ENCODE data around the gene OR2M4. TPM values are rescaled to one million over a fixed set of nuclear protein-coding genes. Genes with fewer than 3 reads are reported as not detected.
"Not testable (repeated sequence)": the region's sequence is repeated elsewhere in the genome, so short reads cannot be mapped to it uniquely, and the experiment has no call there.

OR2M4 gene, protein sequence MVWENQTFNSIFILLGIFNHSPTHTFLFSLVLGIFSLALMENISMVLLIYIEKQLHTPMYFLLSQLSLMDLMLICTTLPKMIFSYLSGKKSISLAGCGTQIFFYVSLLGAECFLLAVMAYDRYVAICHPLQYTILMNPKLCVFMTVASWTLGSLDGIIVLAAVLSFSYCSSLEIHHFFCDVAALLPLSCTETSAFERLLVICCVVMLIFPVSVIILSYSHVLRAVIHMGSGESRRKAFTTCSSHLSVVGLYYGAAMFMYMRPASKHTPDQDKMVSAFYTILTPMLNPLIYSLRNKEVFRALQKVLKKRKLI
- total RNA-seq, result not detected in 2 replicates
- not detected for polyA plus RNA-seq (2012)

DNA sequence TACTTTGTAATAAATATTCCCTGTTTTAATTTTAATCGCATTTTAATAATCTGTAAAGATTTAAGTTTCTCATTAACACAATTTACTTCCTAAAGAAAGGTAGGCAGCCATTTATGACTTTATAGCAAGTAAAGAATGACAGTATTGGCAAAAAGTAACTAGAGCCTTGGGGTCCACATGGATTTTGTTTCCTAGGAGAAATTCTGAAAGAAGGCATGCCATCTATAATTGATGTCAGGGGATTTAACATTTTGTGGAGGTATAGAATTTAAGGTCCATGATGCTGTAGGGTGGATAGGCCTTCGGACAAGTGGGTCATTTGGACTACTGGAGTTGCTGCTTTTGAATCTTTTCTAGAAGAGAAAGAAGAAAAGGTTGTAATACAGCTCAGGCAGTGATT is at the start of gene OR2M4:
TSS of gene OR2M4 (plus strand) at position 301 of the 400 bp plus-strand sequence. CDS start 7,512 bp downstream, outside the sequence.
- no peak for DNase-seq (ENCODE audit: low read depth)

DNA sequence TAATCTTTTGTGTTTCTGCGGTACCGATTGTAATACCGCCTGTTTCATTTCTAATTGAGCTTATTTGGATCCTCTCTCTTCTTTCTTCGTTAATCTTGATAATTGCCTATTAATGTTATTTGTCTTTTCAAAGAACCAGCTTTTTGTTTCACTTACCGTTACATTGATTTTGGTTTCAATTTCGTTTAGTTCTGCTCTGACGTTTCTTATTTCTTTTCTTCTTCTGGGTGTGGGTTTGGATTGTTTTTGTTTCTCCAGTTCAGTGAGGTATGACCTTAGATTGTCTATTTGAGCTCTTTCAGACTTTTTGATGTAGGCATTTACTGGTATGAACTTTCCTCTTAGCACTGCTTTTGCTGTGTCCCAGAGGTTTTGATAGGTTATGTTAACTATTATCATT is 47.2 kb upstream of the OR2M4 start:
- DNase-seq (ENCODE audit: low read depth), result no peak

DNA sequence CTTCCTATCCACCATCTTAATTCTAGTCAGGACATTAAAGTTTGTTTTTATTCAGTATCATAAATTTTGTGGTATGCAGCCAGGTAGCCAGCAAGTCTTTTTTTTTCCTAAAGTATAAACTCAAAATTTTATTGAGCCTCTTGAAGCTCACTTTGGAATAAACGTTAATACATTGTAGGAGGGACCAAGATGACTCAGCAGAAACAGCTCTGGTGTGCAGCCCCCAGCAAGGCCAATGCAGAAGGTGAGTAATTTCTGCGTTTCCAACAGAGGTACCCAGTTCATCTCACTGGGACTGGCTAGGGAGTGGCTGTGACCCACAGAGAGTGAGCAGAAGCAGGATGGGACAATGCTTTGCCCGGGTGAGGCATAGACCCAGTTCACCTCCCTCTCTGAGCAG is 43.9 kb upstream of the OR2M4 start:
- DNase-seq (ENCODE audit: low read depth), result no peak

DNA sequence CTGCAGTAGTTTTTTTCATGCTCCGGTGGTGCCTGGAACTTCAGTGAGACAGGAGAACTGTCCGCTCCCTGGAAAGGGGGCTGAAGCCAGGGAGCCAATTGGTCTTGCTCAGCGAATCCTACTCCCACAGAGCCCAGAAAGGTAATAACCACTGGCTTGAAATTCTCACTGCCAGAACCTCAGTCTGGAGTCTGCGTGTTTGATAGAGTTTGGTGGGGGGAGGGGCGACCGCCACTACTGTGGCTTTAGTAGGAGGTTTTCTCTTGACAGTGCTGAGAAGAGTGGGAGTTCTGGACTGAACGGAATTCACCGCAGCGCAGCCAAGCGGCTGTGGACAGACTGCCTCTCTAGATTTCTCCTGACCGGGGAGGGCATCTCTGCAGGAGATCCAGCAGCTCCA is 42.2 kb upstream of the OR2M4 start:
- no peak for DNase-seq (ENCODE audit: low read depth)

GRCh38 chr1:248194117-248194516 is 37.1 kb upstream of the OR2M4 start:
- no peak for DNase-seq (ENCODE audit: low read depth)

GRCh38 chr1:248196965-248197364 is 34.3 kb upstream of the OR2M4 start, which contains the start of gene OR2M3:
Gene OR2M3, plus strand, starts transcription at chr1:248197265. Its CDS starts 5,803 bp downstream, at chr1:248203068.
- no peak for DNase-seq (ENCODE audit: low read depth)

GRCh38 chr1:248215880-248216279 is 15.3 kb upstream of the OR2M4 start:
- DNase-seq (ENCODE audit: low read depth), result no peak

GRCh38 chr1:248225537-248225936 is 5.7 kb upstream of the OR2M4 start:
- no peak for DNase-seq (ENCODE audit: low read depth)

DNA sequence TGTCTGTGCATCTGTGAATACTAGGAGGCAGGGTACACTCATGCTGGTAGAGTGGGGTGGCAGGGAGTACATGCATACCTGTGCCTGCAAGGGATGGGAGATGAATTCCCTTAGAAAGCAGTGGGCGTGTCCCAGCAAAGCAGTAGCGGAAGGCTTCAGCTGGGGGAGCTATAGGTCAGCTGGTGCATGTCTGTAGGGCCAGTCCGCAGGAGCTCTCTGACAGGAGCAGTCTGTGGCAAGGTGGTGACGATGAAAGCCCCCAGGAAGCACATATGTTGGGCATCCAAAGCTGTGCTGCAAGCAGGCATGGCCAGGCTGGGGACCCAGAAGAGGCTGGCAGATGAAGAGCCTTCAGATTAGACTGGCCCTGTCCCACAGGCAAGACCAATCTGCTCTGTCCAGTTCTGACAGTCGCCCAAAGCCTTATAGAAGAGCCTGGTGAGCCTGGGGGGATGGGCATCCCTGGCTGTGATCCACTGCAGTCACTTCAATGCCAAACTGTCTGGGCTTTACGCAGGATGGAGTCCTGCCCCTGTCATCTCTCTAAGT is 1.8 kb upstream of the OR2M4 start:
- no peak for DNase-seq (ENCODE audit: low read depth)

DNA sequence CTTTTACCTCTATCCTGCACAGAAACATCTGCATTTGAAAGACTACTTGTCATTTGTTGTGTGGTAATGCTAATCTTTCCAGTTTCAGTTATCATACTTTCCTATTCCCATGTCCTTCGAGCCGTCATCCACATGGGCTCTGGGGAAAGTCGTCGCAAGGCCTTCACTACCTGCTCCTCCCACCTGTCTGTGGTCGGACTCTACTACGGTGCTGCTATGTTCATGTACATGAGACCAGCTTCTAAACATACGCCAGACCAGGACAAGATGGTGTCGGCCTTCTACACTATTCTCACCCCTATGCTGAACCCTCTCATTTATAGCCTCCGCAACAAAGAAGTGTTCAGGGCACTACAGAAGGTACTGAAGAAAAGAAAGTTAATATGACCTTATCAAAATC is 8.3 kb downstream of the OR2M4 start:
- no peak for DNase-seq (ENCODE audit: low read depth)

GRCh38 chr1:248243204-248243603 is 12.0 kb downstream of the OR2M4 start:
- peak; percentile 53 for DNase-seq (ENCODE audit: low read depth)

DNA sequence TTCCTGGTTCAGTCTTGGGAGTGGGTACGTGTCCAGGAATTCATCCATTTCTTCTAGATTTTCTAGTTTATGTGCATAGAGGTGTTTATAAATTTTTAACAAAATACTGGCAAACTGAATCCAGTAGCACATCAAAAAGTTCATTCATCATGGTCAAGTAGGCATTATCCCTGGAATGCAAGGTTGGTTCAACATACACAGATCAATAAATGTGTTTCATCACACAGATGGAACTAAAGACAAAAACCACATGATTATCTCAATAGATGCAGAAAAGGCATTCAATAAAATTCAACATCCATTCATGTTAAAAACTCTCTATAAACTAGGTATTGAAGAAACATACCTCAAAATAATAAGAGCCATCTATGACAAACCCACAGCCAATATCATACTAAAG is 28.1 kb downstream of the OR2M4 start:
- not testable (repeated sequence) for DNase-seq (ENCODE audit: low read depth)

DNA sequence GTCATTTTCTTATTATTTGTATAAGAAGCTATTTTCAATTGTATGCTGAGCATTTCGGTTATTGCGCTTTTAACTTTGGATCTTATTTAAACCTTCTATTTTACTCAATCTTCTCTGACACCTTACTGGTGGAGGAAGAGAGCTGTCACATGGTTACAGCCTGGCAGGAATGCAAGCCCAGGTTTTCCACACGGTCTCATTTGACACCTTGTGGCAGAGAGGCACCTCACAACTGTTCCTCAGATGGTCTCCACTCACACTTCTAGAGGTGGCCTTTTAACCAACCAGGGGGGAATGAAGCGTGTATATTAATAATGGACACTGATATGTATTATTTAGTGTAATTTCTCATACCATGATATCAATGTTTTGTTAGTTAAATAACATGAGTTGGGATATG is 37.0 kb downstream of the OR2M4 start:
- no peak for DNase-seq (ENCODE audit: low read depth)

DNA sequence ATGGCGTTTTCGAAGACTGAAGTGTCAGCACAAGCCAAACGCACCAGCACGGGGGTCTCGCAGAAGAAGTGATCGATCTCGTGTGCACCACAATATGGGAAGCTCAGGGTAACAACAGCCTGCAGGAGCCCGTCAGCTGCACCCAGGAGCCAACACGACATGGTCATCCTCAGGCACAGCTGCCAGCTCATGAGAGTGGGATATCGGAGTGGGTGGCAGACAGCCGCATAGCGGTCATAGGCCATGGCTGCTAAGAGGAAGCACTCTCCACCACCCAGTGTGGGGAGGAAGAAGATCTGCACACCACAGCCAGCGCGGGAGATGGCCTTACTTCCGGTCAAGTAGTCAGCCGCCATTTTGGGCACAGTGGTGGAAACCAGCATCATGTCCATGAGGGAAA is 42.0 kb downstream of the OR2M4 start:
- DNase-seq (ENCODE audit: low read depth), result not testable (repeated sequence)

- DNase-seq (ENCODE audit: low read depth), result no peak
Observed at GRCh38 chr1:248277876-248278275, 46.7 kb downstream of the OR2M4 start, which contains the start of gene OR2T33. Gene OR2T33, minus strand, starts transcription at chr1:248277976. Its CDS starts 4,162 bp downstream, at chr1:248273814.

DNA sequence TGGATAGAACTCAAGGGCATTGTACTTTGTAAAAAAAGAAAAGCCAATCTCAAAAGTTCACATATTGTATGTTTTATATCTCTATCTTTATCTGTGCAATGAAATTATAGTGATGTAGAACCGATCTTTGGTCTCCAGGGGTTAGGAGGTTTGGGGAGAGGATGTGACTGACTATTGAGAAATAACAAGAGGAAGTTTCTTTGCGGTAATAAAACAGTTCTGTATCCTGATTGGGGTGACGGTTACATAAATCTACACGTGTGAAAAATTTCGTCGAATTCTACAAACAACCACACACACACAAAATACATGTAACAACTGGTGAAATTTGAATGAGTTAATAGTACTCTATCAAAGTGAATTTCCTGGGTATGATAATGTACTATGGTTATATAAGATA is 57.2 kb downstream of the OR2M4 start:
- no peak for DNase-seq (ENCODE audit: low read depth)

Other genes with a start within 250 kb of the OR2M4 start
- not detected in 2 replicates for gene OR2L5, start 217.8 kb upstream of the OR2M4 start, total RNA-seq
- gene OR2L2, start 201.3 kb upstream of the OR2M4 start, total RNA-seq, result not detected in 2 replicates
- gene OR2L3, start 184.6 kb upstream of the OR2M4 start, total RNA-seq, result not detected in 2 replicates
- gene OR2L13, start 136.2 kb upstream of the OR2M4 start, total RNA-seq, result not detected in 2 replicates
- not detected in 2 replicates for gene OR2M5, start 86.3 kb upstream of the OR2M4 start, total RNA-seq
- not detected in 2 replicates for gene OR2M2, start 56.6 kb upstream of the OR2M4 start, total RNA-seq
- gene OR2M3, start 34.2 kb upstream of the OR2M4 start, total RNA-seq, result not detected in 2 replicates
- not detected in 2 replicates for gene OR2T33, start 46.6 kb downstream of the OR2M4 start, total RNA-seq
- not detected in 2 replicates for gene OR2T12, start 72.0 kb downstream of the OR2M4 start, total RNA-seq
- gene OR2M7, start 93.2 kb downstream of the OR2M4 start, total RNA-seq, result not detected in 2 replicates
- gene OR14C36, start 117.4 kb downstream of the OR2M4 start, total RNA-seq, result not detected in 2 replicates
- gene OR2T4, start 130.2 kb downstream of the OR2M4 start, total RNA-seq, result not detected in 2 replicates
- gene OR2T6, start 144.3 kb downstream of the OR2M4 start, total RNA-seq, result not detected in 2 replicates
- not detected in 2 replicates for gene OR2T1, start 171.6 kb downstream of the OR2M4 start, total RNA-seq
- not detected in 2 replicates for gene OR2T2, start 214.2 kb downstream of the OR2M4 start, total RNA-seq
- gene OR2T3, start 241.9 kb downstream of the OR2M4 start, total RNA-seq, result not detected in 2 replicates

All from myocyte (in vitro differentiated cells).